CD4-positive, alpha-beta T cell treated with Interleukin-4 for 4 hours (primary cell): ENCODE results near the gene PGC.

ENCODE experiments used
- DNase-seq: peaks from one replicate; pipeline ENCODE4 v3.0.0-alpha.2; 2020

The PGC gene

DNA sequence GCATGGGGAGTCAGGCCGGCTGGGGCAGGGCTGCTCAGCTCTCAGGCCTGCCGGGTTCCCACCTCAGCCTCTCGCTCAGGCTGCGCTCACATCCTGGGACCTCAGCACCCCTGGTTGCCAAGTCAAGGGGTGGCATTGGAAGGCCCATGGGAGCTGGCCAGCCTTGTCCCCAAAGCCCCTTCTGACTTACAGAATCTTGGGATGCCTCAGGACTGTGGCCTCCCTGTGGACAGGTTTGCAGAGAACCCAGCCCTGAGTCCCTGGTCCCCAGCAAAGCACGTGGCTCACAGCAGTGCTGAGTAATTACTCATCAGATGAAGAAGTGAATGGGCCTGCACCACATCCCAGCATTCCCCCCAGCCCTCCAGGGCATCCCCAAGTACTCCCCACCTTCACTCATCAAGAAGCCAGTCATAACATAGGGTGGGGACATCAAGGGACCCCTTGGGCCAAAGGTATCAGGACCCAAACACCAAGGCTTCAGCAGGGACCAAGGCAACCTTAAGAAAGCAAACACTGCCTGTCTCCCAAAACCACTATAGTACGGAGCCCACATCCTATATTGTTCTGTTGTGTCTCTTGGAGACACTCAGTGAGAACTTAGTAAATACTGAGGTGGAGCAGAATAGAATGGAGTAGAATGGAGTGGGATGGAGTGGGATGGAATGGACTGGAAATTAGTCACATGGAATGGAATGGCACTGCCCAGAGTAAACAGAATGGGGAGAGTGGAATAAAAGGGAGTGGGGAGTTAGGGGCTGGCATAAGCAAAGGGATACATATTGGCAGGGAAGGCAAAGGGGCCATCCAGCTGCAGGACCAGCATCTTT, 3.6 kb downstream of the PGC start:
- DNase-seq = no peak

DNA sequence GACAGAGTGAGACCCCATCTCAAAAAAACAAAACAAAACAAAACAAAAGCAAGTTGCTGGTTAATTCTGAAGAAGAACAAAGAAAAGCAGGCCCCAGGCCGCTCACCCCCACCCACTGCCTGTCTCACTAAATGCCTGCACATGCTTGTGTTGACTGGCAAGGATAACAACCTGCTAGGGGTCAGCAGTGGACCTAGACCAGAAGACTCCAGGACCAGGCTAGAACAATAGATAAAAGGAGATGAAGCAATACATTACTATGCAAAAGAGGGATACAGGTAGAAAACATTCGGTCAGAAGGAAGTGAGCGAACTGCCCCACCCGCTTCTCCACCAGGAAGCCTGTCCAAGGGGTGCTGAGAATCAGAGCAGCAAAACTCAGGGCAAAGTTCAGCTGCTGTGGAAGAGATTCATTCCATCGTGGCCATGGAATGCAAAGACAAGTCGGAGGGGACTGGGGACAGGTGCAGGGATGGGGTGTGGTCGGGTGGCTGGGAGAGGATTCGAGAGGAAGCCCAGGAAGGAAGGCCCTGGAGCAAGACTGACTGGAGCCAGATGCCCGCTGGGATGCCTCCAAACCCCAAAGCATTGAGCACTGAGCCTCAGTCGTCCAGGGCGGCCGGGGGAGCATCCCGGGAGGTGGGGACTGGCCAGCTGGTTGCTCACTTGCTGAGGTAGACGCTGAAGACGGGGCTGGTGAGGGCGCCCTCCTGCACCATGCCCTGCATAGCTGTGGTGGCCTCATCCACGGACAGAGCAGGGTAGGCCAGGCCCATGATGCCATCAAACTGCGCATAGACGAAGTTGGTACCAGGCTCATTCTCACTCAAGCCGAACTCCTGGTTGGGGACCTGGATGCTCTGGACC, 5.3 kb downstream of the PGC start:
- DNase-seq = no peak

DNA sequence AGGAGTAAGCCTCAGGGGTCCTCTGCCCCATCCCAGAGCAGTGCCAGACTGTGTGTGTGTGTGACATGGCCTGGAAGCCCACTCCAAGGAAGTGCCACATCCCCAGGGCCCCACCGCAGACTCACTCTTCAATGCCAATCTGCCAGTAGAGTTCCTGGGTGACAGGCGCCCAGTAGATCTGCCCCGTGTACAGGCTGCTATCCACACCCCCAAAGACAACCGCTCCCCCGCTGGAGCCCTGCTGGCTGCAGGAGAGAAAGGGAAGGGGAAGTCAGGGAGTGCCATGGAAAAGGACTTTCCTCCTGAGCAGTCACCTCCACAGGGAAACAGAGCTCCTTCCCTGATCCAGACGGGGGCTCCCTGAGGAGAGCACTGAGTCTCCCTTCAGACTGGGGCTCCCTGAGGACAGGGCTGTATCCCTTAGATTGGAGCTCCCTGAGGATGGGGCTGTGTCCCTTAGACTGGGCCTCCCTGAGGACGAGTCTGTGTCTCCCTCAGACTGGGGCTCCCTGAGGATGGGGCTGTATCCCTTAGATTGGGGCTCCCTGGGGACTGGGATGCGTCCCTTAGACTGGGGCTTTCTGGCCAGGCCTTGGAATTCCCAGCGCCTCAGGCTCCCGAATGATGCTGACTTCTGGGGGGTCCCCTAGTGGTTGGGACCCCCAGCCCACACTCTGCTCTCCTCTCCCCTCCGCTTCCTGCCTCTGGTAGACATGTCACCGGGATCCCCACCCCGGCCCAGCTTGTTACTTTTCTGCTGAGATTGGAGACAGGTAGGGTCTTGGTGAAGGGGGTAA, 6.6 kb downstream of the PGC start:
- DNase-seq = no peak

DNA sequence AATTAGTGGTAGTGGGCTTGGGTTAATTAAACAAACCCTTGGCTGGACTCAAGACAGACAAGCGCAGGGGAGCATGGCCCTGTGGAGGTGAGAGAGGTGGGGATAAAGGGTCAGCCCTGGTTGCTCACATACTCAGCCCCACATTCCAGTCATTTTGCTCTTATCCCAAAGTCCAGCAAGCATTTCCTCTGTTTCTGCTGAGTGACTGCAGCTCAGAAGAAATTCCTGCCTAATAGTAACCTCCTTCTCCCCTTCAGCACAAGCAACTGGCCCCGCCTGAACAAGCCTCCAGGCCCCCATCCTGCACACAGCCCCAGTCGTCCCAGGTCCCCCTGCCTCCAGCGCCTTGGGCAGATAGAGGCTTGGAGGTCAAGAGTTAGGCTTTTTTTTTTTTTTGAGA, 8.2 kb downstream of the PGC start:
- no peak for DNase-seq

DNA sequence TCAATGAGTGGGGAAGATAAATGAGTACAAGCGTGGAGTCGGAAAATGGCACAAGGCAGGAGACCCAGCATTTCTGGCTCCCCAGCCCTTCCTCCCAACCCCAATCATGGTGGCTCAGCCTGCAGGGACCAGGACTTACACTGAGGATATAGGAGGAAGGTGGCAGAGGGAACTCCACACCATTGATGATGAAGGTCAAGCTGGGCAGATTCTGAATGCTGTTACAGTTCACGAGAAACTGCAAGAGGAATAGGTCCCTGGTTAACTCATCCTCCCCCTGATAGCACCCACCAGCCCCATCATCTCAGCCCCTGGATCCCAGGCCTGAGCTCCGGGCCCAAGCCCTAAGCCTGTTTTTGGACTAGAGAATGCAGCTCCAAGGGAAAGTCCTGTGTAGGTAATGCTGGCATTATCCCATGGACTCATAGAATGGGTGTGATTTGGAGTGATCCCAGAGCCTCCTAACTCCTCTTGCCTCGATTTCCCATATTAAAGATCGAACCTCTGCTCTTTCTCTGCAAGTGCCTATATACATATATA, 9.5 kb downstream of the PGC start:
- DNase-seq = no peak

DNA sequence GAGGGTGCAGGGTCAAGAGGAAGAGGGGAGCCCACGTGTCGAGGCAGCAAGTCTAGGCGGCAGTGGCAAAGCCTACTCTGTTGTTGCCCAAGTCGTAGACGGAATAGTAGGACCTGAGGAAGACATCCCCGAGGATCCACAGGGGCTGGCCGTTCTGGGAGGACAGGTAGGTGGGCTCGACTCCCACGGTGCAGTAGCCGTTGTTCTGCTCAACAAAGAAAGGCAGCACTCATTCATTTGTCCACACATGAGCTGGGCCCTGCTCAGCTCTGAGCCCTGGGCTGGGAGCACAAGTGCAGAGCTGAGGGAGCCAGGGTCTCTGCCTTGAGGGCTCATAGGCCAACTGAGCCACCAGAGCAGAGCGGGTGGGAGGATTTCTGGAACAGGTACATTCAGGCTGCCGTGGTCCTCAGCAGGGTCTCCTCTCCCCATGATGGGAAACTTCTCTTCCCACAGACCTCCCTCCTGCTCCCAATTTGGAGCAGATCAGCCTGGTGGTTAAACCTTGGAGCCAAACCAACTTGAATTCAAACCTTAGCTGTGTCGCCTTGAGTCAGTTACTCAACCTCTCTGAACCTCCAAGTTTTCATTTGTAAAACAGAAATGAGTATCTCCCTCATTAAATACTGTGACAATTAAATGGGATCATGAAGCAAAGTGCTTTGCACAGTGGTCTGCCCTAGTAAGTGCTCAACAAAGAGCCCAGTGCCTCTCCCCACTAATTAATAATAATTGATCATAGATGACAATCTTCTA, 10.2 kb downstream of the PGC start:
- DNase-seq = no peak

DNA sequence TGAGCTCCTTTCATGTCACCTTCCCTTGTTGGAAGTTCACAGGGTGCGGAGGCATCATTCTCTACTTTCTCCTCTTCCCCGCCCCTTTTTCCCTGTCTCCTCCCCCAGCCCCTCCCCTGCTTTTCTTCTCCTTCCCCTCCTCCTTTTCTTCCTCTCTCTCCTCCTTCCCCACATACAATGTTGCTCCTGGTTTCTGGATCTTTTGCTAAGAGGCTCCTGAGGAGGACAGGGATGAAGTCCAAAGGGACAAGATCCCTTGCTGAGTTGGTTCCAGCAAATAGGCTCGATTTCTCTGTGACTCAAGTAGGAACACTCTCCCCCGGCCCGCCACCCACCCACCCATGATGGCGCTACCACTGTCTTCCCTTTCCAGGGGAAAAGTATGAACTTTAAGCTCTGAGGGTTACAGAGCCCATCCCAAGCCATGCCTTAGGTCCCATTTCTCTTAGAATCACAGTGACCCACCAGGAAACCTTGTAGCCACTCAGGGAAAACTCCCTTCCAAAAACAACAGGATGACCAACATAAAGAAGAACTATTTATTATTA, 10.9 kb downstream of the PGC start:
- no peak for DNase-seq

DNA sequence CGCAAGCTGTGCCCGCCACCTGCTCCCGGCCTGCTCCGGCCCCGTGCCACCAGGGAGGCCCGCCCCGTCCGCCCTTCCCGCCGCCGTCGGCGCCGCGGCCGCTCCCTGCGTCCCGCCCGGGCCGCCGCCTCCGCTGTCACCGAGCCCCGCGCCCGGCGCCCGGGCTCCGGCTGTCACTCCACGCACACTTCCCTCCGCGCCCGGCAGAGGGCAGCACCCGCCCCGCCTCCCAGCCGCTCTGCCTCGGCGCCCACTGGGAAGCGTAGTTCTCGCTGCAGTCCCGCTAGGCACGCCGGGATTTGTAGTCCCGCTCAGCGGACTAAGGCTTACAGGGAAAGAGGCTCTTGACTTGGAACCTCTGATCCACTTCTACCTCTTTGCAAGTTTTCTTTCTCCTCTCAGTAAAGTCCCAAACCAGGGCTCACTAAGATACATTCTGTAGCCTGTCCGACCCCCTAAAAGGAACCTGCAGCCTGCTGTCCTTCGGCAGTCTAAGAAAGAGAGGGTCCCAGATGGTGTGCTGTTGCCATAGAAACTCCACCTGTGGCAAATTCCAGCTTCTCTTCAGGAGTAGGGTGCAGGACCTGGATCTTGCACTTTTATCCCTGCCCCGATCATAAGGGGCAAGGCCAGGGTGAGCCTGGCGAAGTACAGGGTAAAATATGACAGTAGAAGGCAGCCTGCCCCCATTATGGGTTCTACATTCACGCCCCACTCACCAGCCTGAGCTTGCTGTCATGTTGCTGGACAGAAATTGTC, 11.6 kb downstream of the PGC start, which contains the start of gene TFEB:
TFEB (minus strand) TSS at position 182 of the 759 bp plus-strand sequence. CDS start 44,395 bp downstream, outside the sequence.
- DNase-seq = peak; percentile 89

DNA sequence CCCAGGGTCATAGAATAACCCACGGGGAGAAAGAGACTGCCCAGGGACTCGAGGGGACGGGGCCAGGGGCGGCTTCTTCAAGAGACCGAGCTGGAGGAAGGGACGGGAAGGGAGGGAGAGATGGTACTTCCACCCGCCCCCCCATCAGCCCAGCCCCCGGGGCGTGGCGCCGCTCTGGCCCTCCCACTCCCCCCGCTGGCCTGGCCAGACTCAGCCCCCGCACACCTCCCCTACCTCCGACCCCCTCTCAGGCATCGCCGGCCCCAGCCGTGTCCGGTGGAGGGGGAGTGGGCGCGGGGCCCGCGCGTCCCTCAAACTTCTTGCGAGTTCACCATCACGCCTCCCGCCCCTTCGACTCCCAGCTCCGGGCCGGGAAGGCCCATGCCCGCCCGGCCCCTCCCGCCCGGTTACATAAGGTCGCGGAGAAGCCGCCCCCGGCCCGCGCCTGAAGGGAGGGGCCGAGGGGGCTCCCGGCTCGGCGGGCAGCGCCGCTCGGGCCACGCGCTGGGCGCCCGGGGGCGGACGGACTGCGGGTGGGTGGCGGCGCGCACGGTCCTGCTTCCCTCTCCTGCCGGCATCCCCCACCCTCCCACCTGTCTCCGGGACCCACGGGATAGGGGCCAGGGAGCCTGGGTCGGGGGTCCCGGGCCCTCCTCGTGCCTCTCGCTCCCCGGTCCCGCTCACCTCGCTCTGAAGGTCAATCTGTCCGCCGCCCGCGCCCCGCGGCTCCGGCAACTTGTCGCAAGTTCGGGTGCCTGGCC, 12.4 kb downstream of the PGC start:
- peak; percentile 63 for DNase-seq

DNA sequence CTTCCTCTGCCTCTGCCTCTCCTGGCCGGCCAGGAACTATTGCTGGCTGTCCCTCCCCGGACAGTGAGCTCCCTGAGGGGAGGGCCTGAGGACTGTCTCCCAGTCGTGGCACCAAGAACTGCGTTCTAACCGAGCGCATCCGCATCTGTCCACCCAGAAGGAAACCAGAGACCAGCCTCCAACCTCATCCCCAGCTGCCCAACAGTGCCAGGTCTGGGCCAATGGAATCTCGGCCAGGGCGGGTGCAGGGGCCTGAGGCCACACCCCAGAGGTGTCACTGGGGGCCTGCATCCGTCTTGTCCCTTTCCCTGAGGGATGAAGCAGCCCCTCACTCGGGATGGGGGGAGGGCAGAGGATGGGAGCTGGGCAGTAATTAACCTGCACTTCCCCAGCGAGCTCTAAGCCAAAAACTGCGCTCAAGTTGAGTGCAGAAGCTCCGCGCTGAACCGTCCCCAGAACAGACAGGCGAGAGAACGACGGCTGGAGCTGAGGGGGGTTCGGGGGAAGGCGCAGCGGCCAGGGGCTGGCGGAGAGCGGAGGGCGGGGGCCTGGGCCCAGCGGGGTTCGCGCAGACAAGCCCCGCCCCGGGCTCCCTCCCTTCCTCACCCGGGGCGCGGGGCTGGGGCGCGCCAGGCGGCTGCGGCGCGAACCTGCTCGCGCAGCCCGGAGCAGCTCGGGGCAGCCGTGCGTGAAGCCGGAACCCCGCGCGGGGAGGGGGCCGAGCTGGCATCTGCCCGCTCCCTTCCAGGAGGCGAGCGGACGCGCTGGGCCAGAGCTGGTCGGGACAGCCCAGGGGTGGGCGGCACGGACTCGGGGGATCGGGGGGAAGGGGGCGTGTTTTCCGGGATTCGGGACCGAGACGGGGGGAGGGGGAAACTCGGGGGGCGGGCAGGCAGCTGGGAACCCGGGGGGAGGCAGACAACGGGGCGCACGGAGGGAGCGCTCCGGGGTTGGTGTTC, 13.2 kb downstream of the PGC start:
- DNase-seq = peak; percentile 60

DNA sequence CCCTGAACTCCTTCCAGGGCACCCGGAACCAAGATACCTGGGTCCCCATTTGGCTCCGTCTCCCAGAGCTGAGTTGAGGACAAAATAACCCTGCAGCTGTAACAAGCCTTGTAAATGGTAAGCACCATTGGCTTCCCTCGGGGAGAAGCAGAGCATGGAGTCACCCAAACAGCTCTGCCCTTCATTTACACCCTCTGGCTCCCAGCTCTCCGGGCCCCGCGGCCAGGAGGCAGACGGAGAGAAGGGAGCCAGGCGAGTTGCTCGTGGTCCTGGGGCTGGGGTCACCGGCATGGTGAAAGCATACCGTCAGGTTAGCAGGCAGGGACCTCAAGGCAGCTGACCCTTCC, 13.9 kb downstream of the PGC start:
- DNase-seq = no peak

DNA sequence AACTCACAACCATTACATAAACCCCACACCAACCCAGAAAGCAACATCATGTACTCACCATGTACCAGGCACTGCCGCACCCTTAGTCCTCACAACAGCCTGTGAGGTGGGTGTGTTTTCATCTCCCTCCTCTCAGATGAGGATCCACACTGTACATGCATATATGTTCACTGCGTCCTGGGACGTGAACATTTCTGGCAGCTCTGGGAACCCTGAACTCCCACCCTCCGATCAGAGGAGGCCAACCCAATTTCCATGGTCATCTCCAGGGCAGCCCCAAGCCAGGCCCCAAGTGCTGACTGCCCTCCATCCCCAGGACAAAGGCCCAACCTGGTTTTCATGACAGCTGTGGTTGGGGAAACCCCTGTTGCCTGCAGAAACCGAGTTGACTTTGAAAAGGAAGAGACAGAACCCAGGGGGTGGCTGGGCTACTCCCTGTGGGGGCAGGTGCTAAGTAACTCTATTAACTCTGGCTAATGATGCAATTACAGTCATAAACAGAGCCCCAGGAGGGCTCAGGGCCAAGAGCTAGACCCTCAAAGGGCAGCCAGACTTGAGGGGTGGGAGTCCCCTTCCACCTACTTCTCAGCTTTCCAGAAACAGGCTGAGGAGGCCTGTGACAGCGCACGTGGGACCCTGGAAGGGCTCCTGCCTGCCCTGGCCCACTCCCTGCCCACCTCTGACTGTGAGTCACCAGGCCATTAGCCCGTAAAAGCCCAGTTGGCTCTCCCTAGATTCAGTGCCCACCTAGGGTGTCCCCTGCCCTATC, 14.4 kb downstream of the PGC start:
- DNase-seq = peak; percentile 82

DNA sequence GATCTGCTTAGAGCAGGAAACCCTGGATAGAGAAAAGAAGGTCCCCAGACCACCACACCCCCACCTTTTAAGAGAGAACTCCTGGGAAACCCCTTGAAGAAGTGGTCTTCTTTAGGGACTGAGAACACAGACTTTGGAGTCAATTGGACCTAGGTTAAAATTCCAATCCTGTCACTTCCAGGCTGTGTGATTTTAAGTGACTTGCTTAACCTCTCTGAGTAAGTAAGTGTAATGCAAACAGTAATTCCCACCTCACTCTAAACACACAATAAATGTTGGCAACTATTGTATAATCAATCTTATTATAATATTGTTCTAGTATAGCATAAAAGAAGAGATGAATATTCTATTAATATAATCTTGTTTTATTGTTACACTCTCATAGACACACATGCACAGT, 15.0 kb downstream of the PGC start:
- no peak for DNase-seq

DNA sequence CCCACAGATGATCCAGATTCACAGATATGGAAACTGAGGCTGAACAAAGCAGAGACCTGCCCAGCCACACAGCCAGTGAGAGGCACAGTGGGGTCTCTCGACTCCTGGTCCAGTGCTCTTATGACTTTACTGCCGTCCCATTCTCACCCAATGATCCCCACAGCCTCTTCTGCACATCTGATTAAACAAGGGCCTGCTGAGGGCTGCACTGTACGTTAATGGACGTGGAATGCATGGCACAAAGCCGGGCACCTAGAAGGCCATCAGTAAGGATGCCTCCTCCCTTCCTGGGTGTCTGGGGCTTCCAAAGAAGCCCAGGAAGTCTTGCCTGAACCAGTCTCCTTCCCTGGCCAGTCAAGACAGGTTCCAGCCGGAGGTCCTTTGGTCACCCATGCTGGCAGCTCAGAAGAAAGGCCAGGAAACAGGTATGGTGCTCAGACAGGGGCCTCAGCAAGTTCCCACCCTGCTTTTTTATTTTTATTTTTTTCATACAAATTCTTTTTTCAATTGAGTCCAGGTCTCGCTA, 15.6 kb downstream of the PGC start:
- no peak for DNase-seq

DNA sequence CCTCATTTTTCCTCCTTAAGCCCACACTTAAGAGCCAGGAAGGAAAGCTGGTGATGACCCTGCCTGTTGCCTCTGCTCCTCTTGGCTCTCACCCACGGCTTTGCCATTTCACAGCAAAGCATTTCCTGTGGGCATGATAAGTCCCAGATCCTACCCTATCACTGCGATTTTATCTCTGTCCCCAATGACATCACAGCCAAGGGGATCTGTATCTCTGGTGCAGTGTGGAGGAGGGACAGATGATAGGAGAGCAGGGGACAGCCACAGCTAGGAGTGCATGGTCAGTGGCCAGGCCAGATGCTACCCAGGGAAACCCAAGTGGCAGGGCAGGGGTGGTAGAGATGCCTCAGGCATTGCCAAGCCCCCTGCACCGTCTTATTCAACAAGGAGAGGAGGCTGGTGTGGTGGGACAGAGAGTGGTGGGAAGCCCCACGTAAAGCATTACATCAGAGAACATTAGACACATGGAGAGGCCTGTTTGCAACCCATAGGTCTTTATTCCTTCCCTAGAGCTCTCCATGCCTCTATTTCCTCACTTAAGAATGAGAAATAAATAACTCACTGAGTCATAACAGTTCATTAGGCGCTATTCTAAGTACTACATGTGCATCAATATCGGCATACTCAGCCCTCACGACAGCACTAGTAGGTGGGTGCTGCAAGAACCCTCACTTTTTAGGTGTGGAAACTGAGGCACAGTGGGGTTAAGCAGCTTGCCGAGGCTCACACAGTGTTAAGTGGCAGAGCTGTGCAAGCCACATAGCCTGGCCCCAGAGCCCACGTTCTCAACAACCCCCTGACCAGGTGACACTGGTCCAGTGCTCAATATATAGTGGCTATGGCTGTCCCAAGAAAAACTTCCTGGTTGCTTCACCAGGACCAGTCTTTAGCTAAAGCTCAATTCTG, 16.4 kb downstream of the PGC start:
- DNase-seq = no peak

DNA sequence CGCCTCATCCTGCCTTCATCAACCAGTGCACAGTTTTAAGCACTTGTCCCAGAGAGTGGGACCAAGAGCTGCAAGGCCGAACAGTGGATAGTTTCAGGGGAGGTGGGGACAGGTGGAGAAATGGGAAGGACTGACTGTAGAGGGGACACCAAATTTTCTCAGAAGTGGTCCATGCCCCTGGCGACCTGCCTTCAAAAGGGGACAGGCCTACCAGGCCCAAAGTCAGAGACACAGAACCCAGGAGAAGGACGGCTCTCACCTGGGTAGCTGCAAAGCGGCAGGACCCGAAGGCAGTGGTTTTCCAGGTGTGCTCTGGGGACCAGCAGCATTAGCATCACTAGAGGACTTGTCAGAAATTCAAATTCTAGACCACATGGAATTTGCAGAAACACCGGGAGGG, 17.6 kb downstream of the PGC start:
- no peak for DNase-seq

DNA sequence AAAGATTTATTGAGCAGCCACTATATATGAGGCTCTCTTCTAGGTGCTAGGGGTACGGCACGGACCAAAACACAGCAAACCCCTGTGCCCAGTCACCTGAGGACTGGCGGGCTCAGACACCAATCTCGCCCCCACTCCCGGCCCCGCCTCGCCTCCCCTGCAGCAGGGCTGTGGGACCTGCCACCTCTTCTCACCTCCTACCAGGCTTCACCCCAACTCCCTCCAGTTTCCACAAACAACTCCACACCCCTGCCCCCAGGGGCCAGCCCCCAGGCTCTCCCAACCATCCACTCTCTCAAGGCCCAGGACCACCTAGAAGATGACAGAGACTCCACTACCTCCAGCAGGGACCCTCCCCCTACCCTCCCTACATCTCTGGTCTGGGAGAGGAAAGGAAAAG, 18.2 kb downstream of the PGC start:
- no peak for DNase-seq
